GM19455 (cell line): ENCODE measurements around the gene TRAF3.
"Not testable (repeated sequence)": the region's sequence is repeated elsewhere in the genome, so short reads cannot be mapped to it uniquely, and the experiment has no call there.

ENCODE experiments used
- ATAC-seq: cut with Tn5 transposase; IDR thresholded peaks from one replicate; pipeline ENCODE4 v1.9.1; 2021; ENCODE audit not compliant: unreplicated experiment

Gene TRAF3

DNA sequence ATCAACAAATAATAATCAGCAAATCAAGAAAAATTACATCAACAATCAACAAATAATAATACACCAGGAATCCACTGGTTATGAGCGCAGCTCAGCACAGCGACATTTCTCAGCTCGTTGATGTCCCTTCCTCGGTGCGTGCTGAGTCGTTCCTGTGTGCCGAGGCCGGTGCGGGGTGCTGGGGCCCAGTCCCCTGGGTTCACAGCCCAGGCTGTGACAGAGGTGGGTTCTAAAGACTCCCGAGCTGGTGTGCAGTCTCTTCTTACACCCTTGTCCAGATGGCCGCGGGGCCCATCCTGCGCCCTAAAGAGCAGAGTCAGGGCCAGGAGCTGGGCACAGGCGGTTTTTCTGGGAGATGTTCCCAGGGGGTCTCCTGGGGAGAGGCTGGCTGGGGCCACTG is 26.9 kb upstream of the TRAF3 start:
- ATAC-seq: no peak

DNA sequence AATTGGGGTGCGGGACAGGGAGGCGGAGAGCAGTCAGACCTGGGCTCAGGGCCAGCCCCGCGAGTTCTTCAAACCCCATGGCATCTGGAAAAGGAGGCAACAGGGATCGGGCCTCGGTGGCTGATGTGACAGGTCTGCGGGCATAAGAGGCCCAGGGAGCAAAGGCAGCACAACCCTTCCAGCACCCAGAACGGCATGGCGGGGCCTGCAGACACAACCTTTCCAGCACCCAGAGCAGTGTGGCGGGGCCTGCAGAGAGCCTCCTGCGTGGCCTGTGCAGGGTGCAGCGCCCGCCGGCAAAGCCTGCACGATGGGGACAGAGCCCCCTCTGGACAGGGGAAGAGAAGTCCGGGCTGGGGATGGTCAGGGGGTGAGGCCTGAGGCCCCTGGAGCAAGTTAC is 26.2 kb upstream of the TRAF3 start:
- no peak for ATAC-seq

- ATAC-seq: no peak
These were observed 24.9 kb upstream of the TRAF3 start for GRCh38 chr14:102752239-102752847.

DNA sequence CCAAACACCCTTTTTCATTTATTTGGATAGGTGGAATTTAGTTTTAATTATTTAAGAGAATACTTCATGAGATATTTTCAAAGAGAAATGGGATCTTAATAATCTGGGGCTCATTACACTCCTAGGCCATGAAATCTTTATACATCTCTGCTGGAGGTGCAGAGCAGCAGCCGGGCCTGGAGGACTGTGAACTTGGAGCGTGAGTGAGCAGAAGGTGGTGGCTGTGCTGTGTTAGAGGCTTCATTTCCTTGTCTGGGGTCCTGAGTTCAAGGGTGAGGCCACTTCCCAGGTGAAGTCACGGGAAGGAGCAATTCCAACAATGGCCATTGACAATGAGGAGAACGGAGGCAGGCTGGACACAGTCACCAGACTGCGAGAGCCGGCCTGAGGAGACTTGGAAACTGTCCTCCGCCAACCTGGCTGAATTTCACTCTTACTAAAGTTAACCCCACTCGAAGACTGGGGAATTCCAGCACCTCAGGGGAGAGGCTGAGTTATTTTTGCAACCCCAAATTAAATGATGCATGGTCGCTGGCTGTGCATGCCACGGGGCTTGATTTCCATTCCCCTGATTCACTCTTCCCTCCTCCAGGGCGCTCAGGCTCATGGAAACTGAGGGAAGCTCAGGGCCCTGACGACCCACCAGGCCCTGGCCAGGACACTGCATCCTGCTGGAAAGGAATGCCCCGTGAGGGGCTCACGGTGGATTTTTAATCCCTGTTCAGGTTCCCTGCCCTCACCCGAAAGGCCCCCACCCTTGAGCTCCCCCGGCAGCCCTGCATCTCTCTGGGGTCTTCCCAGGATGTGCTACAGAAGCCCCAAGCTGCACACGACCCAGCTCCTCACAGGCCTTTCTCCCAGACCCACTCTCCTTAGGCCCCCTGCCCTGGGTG is 22.6 kb upstream of the TRAF3 start:
- no peak for ATAC-seq

DNA sequence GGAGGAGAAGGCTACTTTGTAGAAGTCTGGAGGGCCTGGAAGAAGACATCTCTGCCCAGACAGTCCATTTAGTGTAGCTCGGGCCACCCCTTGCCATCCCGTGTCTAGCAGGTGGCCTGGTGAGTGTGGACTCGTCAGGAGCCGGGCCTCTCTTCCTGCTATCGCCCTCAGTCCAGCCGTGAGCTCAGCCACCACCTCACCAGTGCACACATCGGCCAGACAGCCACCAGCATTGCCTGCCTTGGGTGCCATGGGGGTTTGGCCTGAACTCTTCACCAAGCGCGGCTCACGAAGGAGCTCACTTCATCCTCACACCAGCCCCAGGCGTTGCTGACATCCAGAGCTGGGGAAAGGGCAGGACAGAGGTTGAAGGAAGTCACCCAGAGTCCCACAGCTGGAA is 19.6 kb upstream of the TRAF3 start:
- no peak for ATAC-seq

GRCh38 chr14:102758087-102758486 is 19.2 kb upstream of the TRAF3 start:
- ATAC-seq: no peak

DNA sequence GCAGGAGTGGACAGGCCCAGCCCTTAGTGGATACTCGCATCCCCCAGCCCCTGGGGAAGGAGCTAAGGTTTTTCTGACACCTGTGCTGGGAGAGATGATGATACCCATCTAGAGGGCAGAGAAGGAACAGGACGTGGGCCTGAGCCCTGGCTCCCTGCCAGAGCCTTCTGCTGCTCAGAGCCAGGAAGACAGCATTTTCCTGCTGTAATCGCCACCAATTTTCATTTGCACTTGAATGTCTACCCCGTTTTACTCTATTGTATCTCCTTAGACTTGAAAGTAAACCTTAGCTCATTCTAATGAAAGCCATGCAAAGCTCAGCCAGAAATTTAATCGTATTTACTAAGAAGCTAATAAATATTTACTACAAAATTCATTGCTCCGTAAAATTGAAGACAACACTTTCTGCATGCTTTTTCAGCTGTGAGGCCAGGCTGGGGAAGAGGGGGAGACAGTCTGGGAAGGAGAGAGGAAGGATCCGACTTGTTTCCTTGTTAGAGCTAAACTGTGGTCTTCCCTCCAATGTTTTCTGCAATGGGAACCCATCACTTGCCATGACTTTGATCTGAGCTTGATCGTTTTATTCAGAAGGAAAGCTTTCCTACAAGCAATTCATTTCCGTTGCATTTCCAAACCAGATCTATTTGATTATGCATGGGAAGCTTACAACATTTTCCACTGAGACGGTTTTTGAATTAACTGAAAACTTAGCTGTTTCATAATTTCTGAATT is 17.6 kb upstream of the TRAF3 start:
- no peak for ATAC-seq

DNA sequence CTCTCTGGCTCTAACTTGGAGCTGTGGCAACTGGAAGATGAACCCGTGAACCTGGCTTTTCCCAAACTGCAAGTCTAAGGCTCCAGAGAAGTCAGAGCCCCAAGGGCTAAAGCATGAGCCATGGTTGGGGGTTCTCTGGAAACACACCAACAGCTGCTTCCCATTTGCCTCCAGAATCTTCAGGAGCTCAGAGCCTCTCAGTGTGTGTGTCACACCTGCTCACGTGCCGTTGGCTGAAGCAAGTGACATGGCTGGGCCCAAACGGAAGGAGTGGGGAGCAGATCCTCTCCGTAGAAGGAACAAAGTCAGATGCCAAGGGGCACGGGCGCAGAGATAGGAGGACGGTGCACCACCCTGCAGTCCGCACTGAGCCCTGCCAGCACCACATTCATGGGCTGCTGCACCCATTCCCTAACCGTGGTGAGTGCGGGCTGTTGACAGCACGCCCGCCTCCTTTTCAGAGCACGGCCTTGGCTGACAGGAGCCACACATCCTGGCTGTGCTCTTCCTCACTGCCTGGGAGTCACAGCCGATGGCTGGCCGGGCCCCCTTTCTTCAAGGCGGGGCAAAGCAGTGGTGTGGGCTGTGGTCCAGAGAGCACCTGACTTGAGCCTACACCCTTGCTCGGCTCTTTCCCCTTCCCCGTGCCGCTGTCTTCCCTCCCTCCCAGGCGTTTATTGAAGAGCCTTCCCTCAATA is 16.6 kb upstream of the TRAF3 start:
- no peak for ATAC-seq

GRCh38 chr14:102761206-102761605 is 16.0 kb upstream of the TRAF3 start:
- ATAC-seq: no peak

- peak; percentile 56 for ATAC-seq
These were observed 13.0 kb upstream of the TRAF3 start for GRCh38 chr14:102764220-102764671.

- not testable (repeated sequence) for ATAC-seq
These were observed 11.5 kb upstream of the TRAF3 start for GRCh38 chr14:102765770-102766169.

DNA sequence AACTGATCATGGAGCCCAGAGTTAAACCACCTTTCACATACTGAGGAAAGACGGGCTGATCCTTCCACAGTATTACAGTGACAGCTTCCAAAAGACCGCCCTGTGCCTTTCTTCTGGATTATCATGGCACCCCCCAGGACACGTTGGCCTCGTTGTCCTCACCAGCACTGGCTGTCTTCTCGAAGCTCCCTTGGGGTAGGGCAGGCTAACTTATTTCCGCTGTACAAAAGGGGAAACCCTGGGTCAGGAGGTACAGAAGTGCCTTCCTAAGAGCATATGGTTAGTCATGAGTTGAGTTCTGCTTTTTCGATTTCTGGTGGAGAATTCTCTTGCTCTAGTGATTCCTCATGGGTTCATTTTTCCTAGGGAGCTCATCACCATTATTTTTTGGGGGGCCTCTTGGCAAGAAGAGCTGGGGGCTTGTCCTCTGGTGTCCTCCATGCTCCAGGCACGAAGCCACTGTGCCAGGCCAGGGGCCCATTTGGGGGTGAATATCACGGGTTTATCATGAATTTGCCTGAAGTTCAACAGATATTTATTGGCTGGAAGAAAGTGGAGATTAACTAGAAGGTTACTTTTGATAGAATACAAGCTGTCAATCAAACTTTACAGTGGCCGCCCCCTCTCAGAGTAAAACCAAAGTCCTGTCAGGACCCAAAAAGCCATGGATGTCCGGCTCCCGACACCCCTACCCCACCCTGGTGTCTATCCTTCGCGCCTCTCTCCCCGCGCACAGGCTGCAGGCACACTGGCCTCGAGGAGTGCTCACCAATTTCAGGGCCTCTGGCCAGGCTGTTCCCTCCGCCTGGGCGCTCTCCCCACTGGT is 8.8 kb upstream of the TRAF3 start:
- ATAC-seq: no peak

GRCh38 chr14:102769049-102769327 is 8.3 kb upstream of the TRAF3 start:
- ATAC-seq: no peak

- ATAC-seq: no peak
These were observed 6.8 kb upstream of the TRAF3 start for GRCh38 chr14:102770147-102771123.

DNA sequence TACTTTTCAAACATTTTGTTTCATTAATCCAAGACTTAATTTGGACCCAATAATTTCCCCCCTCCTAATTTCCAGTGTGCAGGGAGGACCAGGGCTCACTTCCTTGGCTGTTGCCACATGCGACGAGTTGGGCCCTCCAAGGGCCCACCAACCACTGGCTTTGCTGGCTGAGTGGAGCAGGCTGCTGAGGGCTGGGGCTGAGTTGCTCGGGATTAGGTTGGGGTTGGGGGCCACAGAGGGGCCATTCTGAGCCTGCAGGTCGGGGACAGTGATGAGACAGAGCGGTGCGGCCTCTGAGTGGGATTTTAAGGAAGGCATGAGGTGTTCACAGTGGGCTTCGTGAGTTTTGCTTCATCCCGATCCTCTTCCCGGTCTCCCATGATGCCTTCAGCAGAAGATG is 6.1 kb upstream of the TRAF3 start:
- ATAC-seq: no peak

GRCh38 chr14:102772781-102773570 is 4.3 kb upstream of the TRAF3 start:
- ATAC-seq: no peak

- ATAC-seq: peak; percentile 33
These were observed 2.7 kb upstream of the TRAF3 start for GRCh38 chr14:102774391-102775153.
